OCI-LY7 (cell line): Measurements from ENCODE around the gene ARHGAP28.

Experiments
- EZH2phosphoT487 ChIP-seq: fragments of 200-600 bp; sonication (generic); IDR thresholded peaks from 2 replicates; pipeline ENCODE4 v1.6.1; 2018; ENCODE audit warnings: low read depth, borderline replicate concordance, mild to moderate bottlenecking, mixed run types, antibody characterized with exemption, low read length, moderate library complexity, mixed read lengths
- TF ChIP-seq, protein P1 (sequence below): fragments of 200-600 bp; sonication (generic); conservative IDR thresholded peaks from 2 replicates; pipeline ENCODE4 v1.5.1; 2014; ENCODE audit warnings: mild to moderate bottlenecking, antibody characterized with exemption, low read length, moderate library complexity, mixed read lengths

DNA sequence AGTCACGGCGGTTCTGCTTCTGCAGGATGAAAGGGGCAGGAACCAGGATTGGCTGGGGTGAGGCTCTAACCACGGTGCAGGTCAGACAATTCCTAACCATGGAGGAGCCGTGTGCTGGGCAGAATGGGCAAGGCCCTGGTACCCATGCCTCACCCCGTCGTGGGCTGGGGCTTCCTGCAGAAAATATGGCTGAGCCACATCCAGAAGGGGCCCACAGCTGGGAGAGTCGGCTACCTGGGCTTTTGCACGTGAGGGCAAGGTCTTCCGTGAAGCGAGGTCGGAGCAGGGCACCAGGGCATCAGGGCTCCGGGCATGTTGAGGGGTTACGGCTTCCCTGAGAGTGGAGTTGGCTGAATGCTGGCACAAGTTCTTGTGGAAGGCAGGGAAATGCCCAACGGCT is 147.8 kb downstream of the ARHGAP28 start:
- TF ChIP-seq, protein P1, sequence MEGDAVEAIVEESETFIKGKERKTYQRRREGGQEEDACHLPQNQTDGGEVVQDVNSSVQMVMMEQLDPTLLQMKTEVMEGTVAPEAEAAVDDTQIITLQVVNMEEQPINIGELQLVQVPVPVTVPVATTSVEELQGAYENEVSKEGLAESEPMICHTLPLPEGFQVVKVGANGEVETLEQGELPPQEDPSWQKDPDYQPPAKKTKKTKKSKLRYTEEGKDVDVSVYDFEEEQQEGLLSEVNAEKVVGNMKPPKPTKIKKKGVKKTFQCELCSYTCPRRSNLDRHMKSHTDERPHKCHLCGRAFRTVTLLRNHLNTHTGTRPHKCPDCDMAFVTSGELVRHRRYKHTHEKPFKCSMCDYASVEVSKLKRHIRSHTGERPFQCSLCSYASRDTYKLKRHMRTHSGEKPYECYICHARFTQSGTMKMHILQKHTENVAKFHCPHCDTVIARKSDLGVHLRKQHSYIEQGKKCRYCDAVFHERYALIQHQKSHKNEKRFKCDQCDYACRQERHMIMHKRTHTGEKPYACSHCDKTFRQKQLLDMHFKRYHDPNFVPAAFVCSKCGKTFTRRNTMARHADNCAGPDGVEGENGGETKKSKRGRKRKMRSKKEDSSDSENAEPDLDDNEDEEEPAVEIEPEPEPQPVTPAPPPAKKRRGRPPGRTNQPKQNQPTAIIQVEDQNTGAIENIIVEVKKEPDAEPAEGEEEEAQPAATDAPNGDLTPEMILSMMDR, result no peak
- TF ChIP-seq EZH2phosphoT487, result no peak
